OCI-LY3 (cell line): ENCODE measurements around the gene CBX1.

Experiments used
- EZH2phosphoT487 ChIP-seq: fragments of 200-600 bp; shearing (Covaris generic); IDR thresholded peaks from 2 replicates; pipeline ENCODE4 v1.6.1; 2018; ENCODE audit warnings: antibody characterized with exemption, mixed run types, low read depth
- TF ChIP-seq, protein P1 (sequence below): fragments of 200-600, 300-600 bp; sonication (generic); IDR thresholded peaks from 2 replicates; pipeline ENCODE4 v1.5.1; 2014; ENCODE audit warnings: antibody characterized with exemption, low read length, low read depth

DNA sequence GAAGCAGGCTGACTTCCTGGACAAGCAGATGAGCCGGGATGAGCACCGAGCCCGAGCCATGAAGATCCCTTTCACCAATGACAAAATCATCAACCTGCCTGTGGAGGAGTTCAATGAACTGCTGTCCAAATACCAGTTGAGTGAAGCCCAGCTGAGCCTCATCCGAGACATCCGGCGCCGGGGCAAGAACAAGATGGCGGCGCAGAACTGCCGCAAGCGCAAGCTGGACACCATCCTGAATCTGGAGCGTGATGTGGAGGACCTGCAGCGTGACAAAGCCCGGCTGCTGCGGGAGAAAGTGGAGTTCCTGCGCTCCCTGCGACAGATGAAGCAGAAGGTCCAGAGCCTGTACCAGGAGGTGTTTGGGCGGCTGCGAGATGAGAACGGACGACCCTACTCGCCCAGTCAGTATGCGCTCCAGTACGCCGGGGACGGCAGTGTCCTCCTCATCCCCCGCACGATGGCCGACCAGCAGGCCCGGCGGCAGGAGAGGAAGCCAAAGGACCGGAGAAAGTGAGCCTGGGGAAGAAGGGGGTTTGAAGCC lies 42.1 kb downstream of the CBX1 start:
- TF ChIP-seq, protein P1, sequence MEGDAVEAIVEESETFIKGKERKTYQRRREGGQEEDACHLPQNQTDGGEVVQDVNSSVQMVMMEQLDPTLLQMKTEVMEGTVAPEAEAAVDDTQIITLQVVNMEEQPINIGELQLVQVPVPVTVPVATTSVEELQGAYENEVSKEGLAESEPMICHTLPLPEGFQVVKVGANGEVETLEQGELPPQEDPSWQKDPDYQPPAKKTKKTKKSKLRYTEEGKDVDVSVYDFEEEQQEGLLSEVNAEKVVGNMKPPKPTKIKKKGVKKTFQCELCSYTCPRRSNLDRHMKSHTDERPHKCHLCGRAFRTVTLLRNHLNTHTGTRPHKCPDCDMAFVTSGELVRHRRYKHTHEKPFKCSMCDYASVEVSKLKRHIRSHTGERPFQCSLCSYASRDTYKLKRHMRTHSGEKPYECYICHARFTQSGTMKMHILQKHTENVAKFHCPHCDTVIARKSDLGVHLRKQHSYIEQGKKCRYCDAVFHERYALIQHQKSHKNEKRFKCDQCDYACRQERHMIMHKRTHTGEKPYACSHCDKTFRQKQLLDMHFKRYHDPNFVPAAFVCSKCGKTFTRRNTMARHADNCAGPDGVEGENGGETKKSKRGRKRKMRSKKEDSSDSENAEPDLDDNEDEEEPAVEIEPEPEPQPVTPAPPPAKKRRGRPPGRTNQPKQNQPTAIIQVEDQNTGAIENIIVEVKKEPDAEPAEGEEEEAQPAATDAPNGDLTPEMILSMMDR = no peak
- TF ChIP-seq EZH2phosphoT487 = no peak
